Heart right ventricle (tissue), 16 donors: Measurements from ENCODE around the gene C2CD4B. TPM values are rescaled to one million over a fixed set of nuclear protein-coding genes. Genes with fewer than 3 reads are reported as not detected.

Experiments
- ATAC-seq, 8 donors: fragments of 200-7000 bp; cut with Tn5 transposase; one replicate each; pipeline ENCODE4 v1.9.1; 2020; ENCODE audit warnings: mild to moderate bottlenecking in 8 of 8, moderate library complexity in 8 of 8, moderate number of reproducible peaks in 1 of 8
- DNase-seq, 2 donors: peaks; one replicate each; pipeline ENCODE4 v3.0.0-alpha.2; 2020
- H3K27ac ChIP-seq, 10 donors: fragments of 200-600 bp; sonication (generic) in 2 of 10; one replicate each; pipeline versions ENCODE4 v1.5.0 to v1.8.0; 2020 to 2022; ENCODE audit warnings: mild to moderate bottlenecking in 3 of 10
- H3K27me3 ChIP-seq, 7 donors: fragments of 200-600 bp; one replicate each; pipeline ENCODE4 v1.8.0; 2021 to 2022; ENCODE audit warnings: mild to moderate bottlenecking in 2 of 7
- H3K36me3 ChIP-seq, 9 donors: fragments of 200-600 bp; sonication (generic) in 1 of 9; one replicate each; pipeline versions ENCODE4 v1.5.0 to v1.8.0; 2020 to 2022; ENCODE audit warnings: mild to moderate bottlenecking in 2 of 9
- H3K4me1 ChIP-seq, 9 donors: fragments of 200-600 bp; sonication (generic) in 1 of 9; one replicate each; pipeline versions ENCODE4 v1.5.0 to v1.8.0; 2020 to 2022; ENCODE audit warnings: mild to moderate bottlenecking in 4 of 9
- H3K4me3 ChIP-seq, 10 donors: fragments of 200-600 bp; sonication (generic) in 2 of 10; one replicate each; pipeline versions ENCODE4 v1.5.0 to v1.8.0; 2020 to 2022; ENCODE audit warnings: mild to moderate bottlenecking in 7 of 10, moderate library complexity in 2 of 10
- H3K9me3 ChIP-seq, 11 donors: fragments of 200-600 bp in 10 of 11; sonication (generic) in 2 of 11; one replicate each; pipeline versions ENCODE4 v1.5.0 to v1.8.0; 2013 to 2022; ENCODE audit warnings: mild to moderate bottlenecking in 2 of 11, control low read depth in 1 of 11, moderate library complexity in 1 of 11
- CTCF ChIP-seq, 9 donors: fragments of 200-600 bp; sonication (generic) in 2 of 9; IDR thresholded peaks; one replicate each; pipeline versions ENCODE4 v1.5.0 to v1.8.0; 2021 to 2022; ENCODE audit warnings: antibody characterized with exemption in 9 of 9, mild to moderate bottlenecking in 5 of 9, moderate library complexity in 1 of 9
- WGBS, 2 donors: extraction: QIAGEN DNeasy Blood & Tissue Kit; methylation state at CpG; one replicate each; pipeline ENCODE4 v1.1.7; 2013; ENCODE audit warnings: inconsistent platforms in 1 of 2; 5-methylcytosine and 5-hydroxymethylcytosine counted together
- intact Hi-C, 10 donors: fragments of 100-400 bp; cut with DNase I; formaldehyde crosslinking; loops; one replicate each; pipeline versions ENCODE4 v1.11.1 to v1.14.2; 2022
- polyA plus RNA-seq, 2 donors: library from polyadenylated mRNA; stranded (reverse); fragments of 200-250 nt; gene quantifications; one replicate each; pipeline ENCODE4 v1.2.3, GENCODE V29; 2013
- total RNA-seq, 10 donors: library from RNA; stranded (reverse); fragmentation: NEBNext Ultra II Directional in 3 of 10; extraction: Animal tissue kit (Norgen Biotek cat#: 25700) in 3 of 10; gene quantifications; one replicate each; pipeline versions ENCODE4 v1.2.1 to v1.2.4, GENCODE V29; 2021 to 2023
- donor health status: Arrhythmogenic right ventricular cardiomyopathy.
- donor health status: ischemic (EF 13 %, LVEDD 7.1; RV severe dilation, severe dysfunction).
- donor health status: healthy with polysubstance abuse.
- donor health status: DM: no; HTN: yes; CAD: no.
- donor health status: DM: no; HTN: no; CAD: no.
- donor health status: ischemic (EF 25% LVEDD 6.9; RV normal size, moderate dysfunction).
- donor health status: ischemic (EF 25% LVEDD 5.7; RV mildly dilated, moderate dysfunction).
- donor health status: healthy.
- donor health status: DM: yes; HTN: yes; CAD: no.
- donor health status: Ischemic cardiomyopathy.
- donor health status: ischemic (EF 35%, LVEDD 5.7; RV mildly dilated, moderate dysfunction).
- donor health status: nonischemic (EF 11% LVEDD 7.7; RV severe dilation, severe dysfunction).
- donor health status: DM: yes; HTN: yes; CAD: no.
- donor health status: PGD.
- donor health status: ischemic (EF 29% LVEDD 5.4; RV normal size, mild dysfunction).
- donor health status: nonischemic (EF 23%, LVEDD 6.1; RV moderate dilation, normal function).

C2CD4B gene
- total and polyA plus RNA-seq, 12 donors: 0.82 to 7.1 (median 2.1) TPM

- H3K27me3 ChIP-seq: peaks cover 0 to 3% (median 0%) of the 10 kb centered on the region in 7 donors
- ATAC-seq: no peak
- H3K4me3 ChIP-seq: no peak overlapping the region
- no peaks in the 10 kb centered on the region for H3K36me3 ChIP-seq
- H3K9me3 ChIP-seq: peaks cover 0 to 25% (median 0%) of the 10 kb centered on the region in 11 donors
- H3K27ac ChIP-seq: no peak overlapping the region
- DNase-seq: no peak
- TF ChIP-seq CTCF (IDR thresholded peaks at IDR 0.05): no peak
- no peaks in the 10 kb centered on the region for H3K4me1 ChIP-seq
- intact Hi-C loops: no loop called here
- 93 to 96% methylated on average over 1 of the region's 1 CpG for WGBS, 2 donors
These were observed 44.2 kb upstream of the C2CD4B start for GRCh38 chr15:62209322-62209721.

GRCh38 chr15:62208884-62209283 lies 43.8 kb upstream of the C2CD4B start:
- DNase-seq: no peak
- peaks cover 0 to 25% (median 0%) of the 10 kb centered on the region in 11 donors for H3K9me3 ChIP-seq
- no peak for ATAC-seq
- intact Hi-C loops: no loop called here
- H3K4me3 ChIP-seq: no peak overlapping the region
- WGBS, 2 donors: 81 to 82% methylated on average over 3 of the region's 3 CpGs
- no peak overlapping the region for H3K27ac ChIP-seq
- no peaks in the 10 kb centered on the region for H3K4me1 ChIP-seq
- TF ChIP-seq CTCF (IDR thresholded peaks at IDR 0.05): no peak
- peaks cover 0 to 3% (median 0%) of the 10 kb centered on the region in 7 donors for H3K27me3 ChIP-seq
- no peaks in the 10 kb centered on the region for H3K36me3 ChIP-seq

GRCh38 chr15:62208367-62208766 lies 43.3 kb upstream of the C2CD4B start:
- H3K4me1 ChIP-seq: no peaks in the 10 kb centered on the region
- no peak for ATAC-seq
- no peaks in the 10 kb centered on the region for H3K36me3 ChIP-seq
- no peak for TF ChIP-seq CTCF (IDR thresholded peaks at IDR 0.05)
- WGBS, 2 donors: 91 to 94% methylated on average over 9 of the region's 9 CpGs
- intact Hi-C loops: no loop called here
- no peak overlapping the region for H3K4me3 ChIP-seq
- H3K27me3 ChIP-seq: peaks cover 0 to 3% (median 0%) of the 10 kb centered on the region in 7 donors
- H3K27ac ChIP-seq: no peak overlapping the region
- H3K9me3 ChIP-seq: peaks cover 0 to 25% (median 0%) of the 10 kb centered on the region in 11 donors
- DNase-seq: no peak

- ATAC-seq (no peak), DNase-seq (no peak)
- peaks cover 0 to 19% (median 5%) of the 10 kb centered on the region in 9 donors for H3K4me1 ChIP-seq
- WGBS, 2 donors: 71 to 82% methylated on average over 2 of the region's 2 CpGs
- H3K9me3 ChIP-seq: no peaks in the 10 kb centered on the region
- TF ChIP-seq CTCF (IDR thresholded peaks at IDR 0.05): no peak
- no peaks in the 10 kb centered on the region for H3K36me3 ChIP-seq
- intact Hi-C loops: no loop called here
- peaks cover 0 to 21% (median 4%) of the 10 kb centered on the region in 7 donors for H3K27me3 ChIP-seq
- H3K27ac ChIP-seq: no peak overlapping the region
- no peak overlapping the region for H3K4me3 ChIP-seq
These were observed 25.6 kb upstream of the C2CD4B start for GRCh38 chr15:62190675-62191074.
